Measurements from ENCODE around the gene AAR2. TPM values are rescaled to one million over a fixed set of nuclear protein-coding genes. Genes with fewer than 3 reads are reported as not detected.

The AAR2 gene
- total and polyA plus RNA-seq, 4 donors, result 14.1 to 17.9 (median 17.4) TPM

DNA sequence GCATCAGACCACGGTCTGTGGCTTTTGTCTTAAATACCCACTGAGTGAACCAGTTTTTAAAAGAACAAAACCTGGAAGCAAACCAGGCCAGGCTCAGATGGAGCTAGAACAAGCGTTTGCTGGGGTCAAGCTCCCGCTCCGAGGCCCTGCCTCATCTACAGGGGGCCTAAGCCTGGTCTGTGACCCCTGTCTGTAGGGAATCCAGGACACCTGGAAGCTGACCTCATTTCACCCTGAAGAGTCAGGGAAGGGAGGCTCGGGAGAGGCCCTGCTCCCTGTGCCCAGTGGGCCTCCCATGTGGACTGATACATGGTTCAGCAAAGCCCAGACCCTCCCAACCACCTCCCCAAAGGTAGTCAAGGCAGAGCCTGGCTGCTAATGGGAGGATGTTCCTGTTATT lies 43.1 kb downstream of the AAR2 start:
- Histone ChIP-seq H3K9me3 (ENCODE audit: control insufficient read depth in 4 of 4, low read length in 3 of 4) (peaks cover 0 to 2% (median under 1%) of the 10 kb centered on the region in 4 donors), H3K4me3 (ENCODE audit: low read depth in 1 of 3, low read length in 3 of 3) (no peak overlapping the region), H3K36me3 (ENCODE audit: control insufficient read depth in 4 of 4, insufficient read depth in 3 of 4, low read depth in 1 of 4, low read length in 3 of 4) (no peaks in the 10 kb centered on the region), H3K4me1 (ENCODE audit: control insufficient read depth in 4 of 4, insufficient read depth in 4 of 4, low read length in 3 of 4) (no peaks in the 10 kb centered on the region), H3K9ac (ENCODE audit: low read depth in 1 of 2, low read length in 2 of 2) (no peak overlapping the region), H3K27me3 (ENCODE audit: control insufficient read depth in 4 of 4, insufficient read depth in 4 of 4, low read length in 3 of 4) (peaks cover 0 to 5% (median 0%) of the 10 kb centered on the region in 4 donors), H3K27ac (ENCODE audit: low read depth in 1 of 2, low read length in 2 of 2) (no peak overlapping the region)
- no peak for DNase-seq (ENCODE audit: low spot score)
- 77% methylated on average over 5 of the region's 5 CpGs for WGBS
- TF ChIP-seq YY1 (IDR thresholded peaks at IDR 0.05) (no peak), GABPA (IDR thresholded peaks at IDR 0.05 in 1 of 2, conservative IDR thresholded peaks at IDR 0.05 in 1 of 2) (no peak), ATF3 (IDR thresholded peaks at IDR 0.05) (no peak), HNF4A (conservative IDR thresholded peaks at IDR 0.05) (no peak), FOXA1 (IDR thresholded peaks at IDR 0.05) (no peak), EGR1 (IDR thresholded peaks at IDR 0.05; ENCODE audit: low read depth in 2 of 2) (no peak), RAD21 (IDR thresholded peaks at IDR 0.05) (no peak), CTCF (IDR thresholded peaks at IDR 0.05; ENCODE audit: low read depth, low read length, missing input control) (no peak), REST (IDR thresholded peaks at IDR 0.05) (no peak), FOXA2 (IDR thresholded peaks at IDR 0.05) (no peak), RXRA (IDR thresholded peaks at IDR 0.05) (no peak), NR2F2 (IDR thresholded peaks at IDR 0.05) (no peak), SP1 (IDR thresholded peaks at IDR 0.05) (no peak), TAF1 (conservative IDR thresholded peaks at IDR 0.05) (no peak), HNF4G (IDR thresholded peaks at IDR 0.05) (no peak)
- TF ChIP-seq, protein P1, sequence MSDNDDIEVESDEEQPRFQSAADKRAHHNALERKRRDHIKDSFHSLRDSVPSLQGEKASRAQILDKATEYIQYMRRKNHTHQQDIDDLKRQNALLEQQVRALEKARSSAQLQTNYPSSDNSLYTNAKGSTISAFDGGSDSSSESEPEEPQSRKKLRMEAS (IDR thresholded peaks at IDR 0.05), result no peak

- WGBS, result 72% methylated on average over 6 of the region's 6 CpGs
- H3K4me3 ChIP-seq (ENCODE audit: low read depth in 1 of 3, low read length in 3 of 3), result no peak overlapping the region
- H3K27me3 ChIP-seq (ENCODE audit: control insufficient read depth in 4 of 4, insufficient read depth in 4 of 4, low read length in 3 of 4), result peaks cover 0 to 5% (median 0%) of the 10 kb centered on the region in 4 donors
- H3K9ac ChIP-seq (ENCODE audit: low read depth in 1 of 2, low read length in 2 of 2), result no peak overlapping the region
- H3K27ac ChIP-seq (ENCODE audit: low read depth in 1 of 2, low read length in 2 of 2), result no peak overlapping the region
- H3K9me3 ChIP-seq (ENCODE audit: control insufficient read depth in 4 of 4, low read length in 3 of 4), result peaks cover 0 to 2% (median under 1%) of the 10 kb centered on the region in 4 donors
- no peaks in the 10 kb centered on the region for H3K36me3 ChIP-seq (ENCODE audit: control insufficient read depth in 4 of 4, insufficient read depth in 3 of 4, low read depth in 1 of 4, low read length in 3 of 4)
- no peak for DNase-seq (ENCODE audit: low spot score)
- no peaks in the 10 kb centered on the region for H3K4me1 ChIP-seq (ENCODE audit: control insufficient read depth in 4 of 4, insufficient read depth in 4 of 4, low read length in 3 of 4)
- TF ChIP-seq FOXA2 (IDR thresholded peaks at IDR 0.05) (no peak), YY1 (IDR thresholded peaks at IDR 0.05) (no peak), TAF1 (conservative IDR thresholded peaks at IDR 0.05) (no peak), EGR1 (IDR thresholded peaks at IDR 0.05; ENCODE audit: low read depth in 2 of 2) (no peak), HNF4A (conservative IDR thresholded peaks at IDR 0.05) (no peak), ZBTB33 (IDR thresholded peaks at IDR 0.05) (no peak), SP1 (IDR thresholded peaks at IDR 0.05) (no peak), REST (IDR thresholded peaks at IDR 0.05) (no peak), CTCF (IDR thresholded peaks at IDR 0.05; ENCODE audit: low read depth, low read length, missing input control) (no peak), FOXA1 (IDR thresholded peaks at IDR 0.05) (no peak), RAD21 (IDR thresholded peaks at IDR 0.05) (no peak), HNF4G (IDR thresholded peaks at IDR 0.05) (no peak)
- TF ChIP-seq, protein P1 (IDR thresholded peaks at IDR 0.05), result no peak
Observed at GRCh38 chr20:36279776-36280175, 43.5 kb downstream of the AAR2 start.
